Fibroblast of pulmonary artery (primary cell): ENCODE measurements around the gene PDE6C.
"Not testable (repeated sequence)": the region's sequence is repeated elsewhere in the genome, so short reads cannot be mapped to it uniquely, and the experiment has no call there.

Source experiments
- DNase-seq: peaks from one replicate; pipeline ENCODE4 v3.0.0-alpha.2; 2010; ENCODE audit warnings: low read depth
- H3K4me3 ChIP-seq: replicated peaks from 2 replicates; pipeline ENCODE4 v1.5.1; 2011; ENCODE audit warnings: low read depth, mild to moderate bottlenecking, control low read depth, low read length, moderate library complexity
- CTCF ChIP-seq: IDR thresholded peaks from 2 replicates; pipeline ENCODE4 v1.5.1; 2011; ENCODE audit warnings: mild to moderate bottlenecking, control low read depth, low read length, inconsistent platforms; ENCODE audit errors: missing control alignments

PDE6C gene

GRCh38 chr10:93678386-93678785 is 66.0 kb downstream of the PDE6C start:
- TF ChIP-seq CTCF = no peak

GRCh38 chr10:93678805-93679587 is 66.7 kb downstream of the PDE6C start:
- no peak for TF ChIP-seq CTCF

More at GRCh38 chr10:93678386-93678785, 66.0 kb downstream of the PDE6C start:
- DNase-seq = no peak
- no peak overlapping the region for H3K4me3 ChIP-seq

GRCh38 chr10:93680412-93681047 is 68.2 kb downstream of the PDE6C start:
- peak; percentile 63 for DNase-seq
- no peak overlapping the region for H3K4me3 ChIP-seq
- TF ChIP-seq CTCF = peak; percentile 39

More at GRCh38 chr10:93678805-93679587, 66.7 kb downstream of the PDE6C start:
- DNase-seq = no peak
- no peak overlapping the region for H3K4me3 ChIP-seq

- no peak overlapping the region for H3K4me3 ChIP-seq
- no peak for TF ChIP-seq CTCF
- no peak for DNase-seq
Observed at GRCh38 chr10:93687737-93688136, 75.4 kb downstream of the PDE6C start.

GRCh38 chr10:93695740-93696139 is 83.4 kb downstream of the PDE6C start:
- no peak for TF ChIP-seq CTCF

GRCh38 chr10:93696582-93696981 is 84.2 kb downstream of the PDE6C start:
- H3K4me3 ChIP-seq, DNase-seq: not testable (repeated sequence)

More at GRCh38 chr10:93695740-93696139, 83.4 kb downstream of the PDE6C start:
- H3K4me3 ChIP-seq = no peak overlapping the region
- no peak for DNase-seq

- DNase-seq = no peak
- H3K4me3 ChIP-seq = no peak overlapping the region
- TF ChIP-seq CTCF = peak; percentile 4
Observed at GRCh38 chr10:93697207-93697606, 84.9 kb downstream of the PDE6C start.
